ENCODE results near the gene SLC25A33. TPM values are rescaled to one million over a fixed set of nuclear protein-coding genes. Genes with fewer than 3 reads are reported as not detected.

SLC25A33 gene
- polyA plus RNA-seq, 1 donor (not counting 4 experiments of a cell fraction or from before 2014, with no cell fraction given), result 4.5 TPM

DNA sequence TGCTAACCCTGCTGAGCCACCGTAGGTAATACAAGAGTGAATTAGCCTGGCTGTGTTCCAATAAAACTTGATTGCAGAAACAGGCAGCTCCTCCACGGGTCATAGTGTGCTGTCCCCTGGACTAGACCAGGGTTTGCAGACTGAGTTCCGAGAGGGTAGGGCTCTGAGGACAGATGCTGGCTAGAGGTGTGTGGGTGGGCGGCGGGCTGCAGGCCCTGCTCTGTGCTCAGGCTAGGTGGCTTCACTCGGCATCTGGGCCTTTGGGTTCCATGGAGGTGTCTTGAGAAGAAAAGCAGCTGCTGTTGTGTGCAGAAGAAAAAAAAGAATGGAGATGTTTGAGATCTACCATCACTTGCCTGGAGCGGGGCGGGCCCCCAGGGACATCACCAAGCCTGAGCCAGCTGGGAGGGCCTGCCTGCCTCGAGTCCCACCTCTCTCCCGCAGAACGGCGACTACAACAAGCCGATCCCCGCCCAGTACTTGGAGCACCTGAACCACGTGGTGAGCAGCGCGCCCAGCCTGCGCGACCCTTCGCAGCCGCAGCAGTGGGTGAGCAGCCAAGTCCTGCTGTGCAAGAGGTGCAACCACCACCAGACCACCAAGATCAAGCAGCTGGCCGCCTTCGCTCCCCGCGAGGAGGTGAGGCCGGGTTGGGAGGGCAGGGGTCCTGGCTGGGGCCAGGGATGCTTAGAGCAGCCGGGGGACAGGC lies 57.3 kb downstream of the SLC25A33 start:
- FAIRE-seq, result no peak
- Histone ChIP-seq H3K4me1 (ENCODE audit: control insufficient read depth, extremely low read depth, insufficient read depth, low read length) (peaks cover 19% of the 10 kb centered on the region), H3K4me2 (ENCODE audit: control insufficient read depth, extremely low read depth, insufficient read depth, low read depth, low read length) (no peak overlapping the region), H3K79me2 (ENCODE audit: control insufficient read depth, insufficient read depth, low read length) (peaks cover 39% of the 10 kb centered on the region), H4K20me1 (ENCODE audit: control insufficient read depth, extremely low read depth, insufficient read depth, low read length) (no peaks in the 10 kb centered on the region), H3K9me3 (ENCODE audit: control insufficient read depth, low read depth, low read length) (no peaks in the 10 kb centered on the region), H2AFZ (ENCODE audit: control insufficient read depth, low read length) (no peak overlapping the region), H3K36me3 (ENCODE audit: control insufficient read depth in 2 of 2, extremely low read depth in 1 of 2, insufficient read depth in 2 of 2, low read length in 2 of 2) (peaks cover 8 to 10% of the 10 kb centered on the region in 2 experiments), H3K4me3 (ENCODE audit: control insufficient read depth in 2 of 3, extremely low read depth in 1 of 3, insufficient read depth in 2 of 3, low read depth in 1 of 3, low read length in 3 of 3) (no peak overlapping the region), H3K27me3 (ENCODE audit: control insufficient read depth, extremely low read depth, insufficient read depth, low read length) (no peaks in the 10 kb centered on the region), H3K27ac (ENCODE audit: control insufficient read depth, insufficient read depth, low read length) (no peak overlapping the region), H3K9me1 (ENCODE audit: control insufficient read depth, extremely low read depth, insufficient read depth, low read length) (peaks cover 6% of the 10 kb centered on the region), H3K9ac (ENCODE audit: control insufficient read depth, extremely low read depth, insufficient read depth, low read length) (no peak overlapping the region)
- dilution Hi-C loops (cut with MboI; ENCODE audit: extremely low pct_ligation_motif_present, low sequenced_read_pairs), result no loop called here
- TF ChIP-seq EZH2 (IDR thresholded peaks at IDR 0.05; ENCODE audit: low read length), result no peak
- TF ChIP-seq, protein P1, sequence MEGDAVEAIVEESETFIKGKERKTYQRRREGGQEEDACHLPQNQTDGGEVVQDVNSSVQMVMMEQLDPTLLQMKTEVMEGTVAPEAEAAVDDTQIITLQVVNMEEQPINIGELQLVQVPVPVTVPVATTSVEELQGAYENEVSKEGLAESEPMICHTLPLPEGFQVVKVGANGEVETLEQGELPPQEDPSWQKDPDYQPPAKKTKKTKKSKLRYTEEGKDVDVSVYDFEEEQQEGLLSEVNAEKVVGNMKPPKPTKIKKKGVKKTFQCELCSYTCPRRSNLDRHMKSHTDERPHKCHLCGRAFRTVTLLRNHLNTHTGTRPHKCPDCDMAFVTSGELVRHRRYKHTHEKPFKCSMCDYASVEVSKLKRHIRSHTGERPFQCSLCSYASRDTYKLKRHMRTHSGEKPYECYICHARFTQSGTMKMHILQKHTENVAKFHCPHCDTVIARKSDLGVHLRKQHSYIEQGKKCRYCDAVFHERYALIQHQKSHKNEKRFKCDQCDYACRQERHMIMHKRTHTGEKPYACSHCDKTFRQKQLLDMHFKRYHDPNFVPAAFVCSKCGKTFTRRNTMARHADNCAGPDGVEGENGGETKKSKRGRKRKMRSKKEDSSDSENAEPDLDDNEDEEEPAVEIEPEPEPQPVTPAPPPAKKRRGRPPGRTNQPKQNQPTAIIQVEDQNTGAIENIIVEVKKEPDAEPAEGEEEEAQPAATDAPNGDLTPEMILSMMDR (optimal IDR thresholded peaks at IDR 0.05 in 1 of 3, IDR thresholded peaks at IDR 0.05 in 1 of 3, conservative IDR thresholded peaks at IDR 0.05 in 1 of 3; ENCODE audit: extremely low read depth in 1 of 3, insufficient read depth in 2 of 3, low read length in 3 of 3), result no peak
- no peak for DNase-seq (ENCODE audit: low read depth, low spot score)

DNA sequence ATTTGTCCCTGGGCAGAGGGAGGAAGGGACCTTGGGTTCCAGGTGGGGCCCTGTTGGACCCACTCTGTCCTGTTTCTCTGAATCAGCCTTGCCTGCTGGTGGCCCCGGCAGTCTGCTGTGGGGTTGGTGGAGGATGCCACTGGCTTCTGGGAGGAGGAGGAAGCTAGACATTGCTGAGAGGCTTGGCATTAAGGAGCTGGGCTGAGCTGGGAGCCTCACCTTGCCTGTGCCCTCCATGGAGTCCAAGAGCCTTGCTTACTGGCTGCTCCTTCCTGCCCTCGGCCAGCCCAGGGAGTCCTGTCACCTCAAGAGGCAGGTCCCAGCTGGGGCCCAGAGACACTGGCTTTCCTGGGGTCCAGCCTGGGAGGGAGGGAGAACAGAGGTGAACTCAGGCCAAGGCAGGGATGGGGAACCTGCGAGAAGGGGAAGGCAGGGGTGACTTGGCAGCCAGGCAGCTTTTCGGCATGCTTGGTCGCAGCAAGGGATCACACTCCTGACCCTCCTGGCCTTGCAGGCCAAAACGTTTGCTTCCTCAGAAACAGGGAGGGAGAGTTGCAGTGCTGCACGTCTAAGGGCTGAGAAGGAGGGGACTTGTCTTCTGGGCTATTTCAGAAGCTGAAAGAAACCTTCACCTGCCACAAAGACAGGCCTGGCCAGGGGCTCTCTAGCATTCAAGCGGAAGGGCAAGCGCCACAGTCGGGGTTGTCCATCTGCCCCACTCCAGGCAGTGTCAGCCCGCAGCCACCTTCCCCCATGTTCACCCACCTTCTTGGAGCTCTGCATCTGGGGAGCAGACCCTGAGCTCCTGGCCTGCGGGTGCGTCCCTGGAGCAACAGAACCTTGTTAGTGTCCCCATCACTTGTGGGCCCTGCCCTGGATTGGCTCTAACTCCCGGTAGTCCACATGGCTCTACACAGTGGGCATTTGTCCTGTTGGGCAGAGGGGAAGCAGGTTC lies 58.4 kb downstream of the SLC25A33 start:
- Histone ChIP-seq H3K4me1 (ENCODE audit: control insufficient read depth, extremely low read depth, insufficient read depth, low read length) (peaks cover 16% of the 10 kb centered on the region), H3K4me2 (ENCODE audit: control insufficient read depth, extremely low read depth, insufficient read depth, low read depth, low read length) (no peak overlapping the region), H3K4me3 (ENCODE audit: control insufficient read depth in 2 of 3, extremely low read depth in 1 of 3, insufficient read depth in 2 of 3, low read depth in 1 of 3, low read length in 3 of 3) (no peak overlapping the region), H2AFZ (ENCODE audit: control insufficient read depth, low read length) (no peak overlapping the region), H3K9me1 (ENCODE audit: control insufficient read depth, extremely low read depth, insufficient read depth, low read length) (peaks cover 6% of the 10 kb centered on the region), H3K27ac (ENCODE audit: control insufficient read depth, insufficient read depth, low read length) (no peak overlapping the region), H4K20me1 (ENCODE audit: control insufficient read depth, extremely low read depth, insufficient read depth, low read length) (no peaks in the 10 kb centered on the region), H3K36me3 (ENCODE audit: control insufficient read depth in 2 of 2, extremely low read depth in 1 of 2, insufficient read depth in 2 of 2, low read length in 2 of 2) (peaks cover 14 to 16% of the 10 kb centered on the region in 2 experiments), H3K9me3 (ENCODE audit: control insufficient read depth, low read depth, low read length) (no peaks in the 10 kb centered on the region), H3K27me3 (ENCODE audit: control insufficient read depth, extremely low read depth, insufficient read depth, low read length) (no peaks in the 10 kb centered on the region), H3K9ac (ENCODE audit: control insufficient read depth, extremely low read depth, insufficient read depth, low read length) (no peak overlapping the region), H3K79me2 (ENCODE audit: control insufficient read depth, insufficient read depth, low read length) (peaks cover 28% of the 10 kb centered on the region)
- FAIRE-seq, result no peak
- TF ChIP-seq, protein P1 (optimal IDR thresholded peaks at IDR 0.05 in 1 of 3, IDR thresholded peaks at IDR 0.05 in 1 of 3, conservative IDR thresholded peaks at IDR 0.05 in 1 of 3; ENCODE audit: extremely low read depth in 1 of 3, insufficient read depth in 2 of 3, low read length in 3 of 3), result no peak
- no peak for TF ChIP-seq EZH2 (IDR thresholded peaks at IDR 0.05; ENCODE audit: low read length)
- DNase-seq (ENCODE audit: low read depth, low spot score), result no peak
- dilution Hi-C loops (cut with MboI; ENCODE audit: extremely low pct_ligation_motif_present, low sequenced_read_pairs), result no loop called here
